Heart right ventricle (tissue), 16 donors: ENCODE results near the gene UPF2. TPM values are rescaled to one million over a fixed set of nuclear protein-coding genes. Genes with fewer than 3 reads are reported as not detected.
A peak's percentile ranks its signal among the peaks of the same experiment; 100 is the strongest.

Source experiments
- ATAC-seq, 8 donors: fragments of 200-7000 bp; cut with Tn5 transposase; one replicate each; pipeline ENCODE4 v1.9.1; 2020; ENCODE audit warnings: mild to moderate bottlenecking in 8 of 8, moderate library complexity in 8 of 8, moderate number of reproducible peaks in 1 of 8
- DNase-seq, 2 donors: peaks; one replicate each; pipeline ENCODE4 v3.0.0-alpha.2; 2020
- H3K27ac ChIP-seq, 10 donors: fragments of 200-600 bp; sonication (generic) in 2 of 10; one replicate each; pipeline versions ENCODE4 v1.5.0 to v1.8.0; 2020 to 2022; ENCODE audit warnings: mild to moderate bottlenecking in 3 of 10
- H3K27me3 ChIP-seq, 7 donors: fragments of 200-600 bp; one replicate each; pipeline ENCODE4 v1.8.0; 2021 to 2022; ENCODE audit warnings: mild to moderate bottlenecking in 2 of 7
- H3K36me3 ChIP-seq, 9 donors: fragments of 200-600 bp; sonication (generic) in 1 of 9; one replicate each; pipeline versions ENCODE4 v1.5.0 to v1.8.0; 2020 to 2022; ENCODE audit warnings: mild to moderate bottlenecking in 2 of 9
- H3K4me1 ChIP-seq, 9 donors: fragments of 200-600 bp; sonication (generic) in 1 of 9; one replicate each; pipeline versions ENCODE4 v1.5.0 to v1.8.0; 2020 to 2022; ENCODE audit warnings: mild to moderate bottlenecking in 4 of 9
- H3K4me3 ChIP-seq, 10 donors: fragments of 200-600 bp; sonication (generic) in 2 of 10; one replicate each; pipeline versions ENCODE4 v1.5.0 to v1.8.0; 2020 to 2022; ENCODE audit warnings: mild to moderate bottlenecking in 7 of 10, moderate library complexity in 2 of 10
- H3K9me3 ChIP-seq, 11 donors: fragments of 200-600 bp in 10 of 11; sonication (generic) in 2 of 11; one replicate each; pipeline versions ENCODE4 v1.5.0 to v1.8.0; 2013 to 2022; ENCODE audit warnings: mild to moderate bottlenecking in 2 of 11, control low read depth in 1 of 11, moderate library complexity in 1 of 11
- CTCF ChIP-seq, 9 donors: fragments of 200-600 bp; sonication (generic) in 2 of 9; IDR thresholded peaks; one replicate each; pipeline versions ENCODE4 v1.5.0 to v1.8.0; 2021 to 2022; ENCODE audit warnings: antibody characterized with exemption in 9 of 9, mild to moderate bottlenecking in 5 of 9, moderate library complexity in 1 of 9
- WGBS, 2 donors: extraction: QIAGEN DNeasy Blood & Tissue Kit; methylation state at CpG; one replicate each; pipeline ENCODE4 v1.1.7; 2013; ENCODE audit warnings: inconsistent platforms in 1 of 2; 5-methylcytosine and 5-hydroxymethylcytosine counted together
- intact Hi-C, 10 donors: fragments of 100-400 bp; cut with DNase I; formaldehyde crosslinking; loops; one replicate each; pipeline versions ENCODE4 v1.11.1 to v1.14.2; 2022
- polyA plus RNA-seq, 2 donors: library from polyadenylated mRNA; stranded (reverse); fragments of 200-250 nt; gene quantifications; one replicate each; pipeline ENCODE4 v1.2.3, GENCODE V29; 2013
- total RNA-seq, 10 donors: library from RNA; stranded (reverse); fragmentation: NEBNext Ultra II Directional in 3 of 10; extraction: Animal tissue kit (Norgen Biotek cat#: 25700) in 3 of 10; gene quantifications; one replicate each; pipeline versions ENCODE4 v1.2.1 to v1.2.4, GENCODE V29; 2021 to 2023
- donor health status: Arrhythmogenic right ventricular cardiomyopathy.
- donor health status: ischemic (EF 13 %, LVEDD 7.1; RV severe dilation, severe dysfunction).
- donor health status: healthy with polysubstance abuse.
- donor health status: DM: no; HTN: yes; CAD: no.
- donor health status: DM: no; HTN: no; CAD: no.
- donor health status: ischemic (EF 25% LVEDD 6.9; RV normal size, moderate dysfunction).
- donor health status: ischemic (EF 25% LVEDD 5.7; RV mildly dilated, moderate dysfunction).
- donor health status: healthy.
- donor health status: DM: yes; HTN: yes; CAD: no.
- donor health status: Ischemic cardiomyopathy.
- donor health status: ischemic (EF 35%, LVEDD 5.7; RV mildly dilated, moderate dysfunction).
- donor health status: nonischemic (EF 11% LVEDD 7.7; RV severe dilation, severe dysfunction).
- donor health status: DM: yes; HTN: yes; CAD: no.
- donor health status: PGD.
- donor health status: ischemic (EF 29% LVEDD 5.4; RV normal size, mild dysfunction).
- donor health status: nonischemic (EF 23%, LVEDD 6.1; RV moderate dilation, normal function).

UPF2 gene
- total and polyA plus RNA-seq, 12 donors = 7.9 to 20.2 (median 15.3) TPM

- DNase-seq (no peak), ATAC-seq (no peak)
- no peak overlapping the region for H3K4me3 ChIP-seq
- 90 to 96% methylated on average over 18 to 19 of the region's 19 CpGs for WGBS, 2 donors
- TF ChIP-seq CTCF (IDR thresholded peaks at IDR 0.05) = no peak
- no peaks in the 10 kb centered on the region for H3K9me3 ChIP-seq
- H3K36me3 ChIP-seq = no peaks in the 10 kb centered on the region
- intact Hi-C loops = no loop called here
- H3K27me3 ChIP-seq = no peaks in the 10 kb centered on the region
- H3K27ac ChIP-seq = no peak overlapping the region
- H3K4me1 ChIP-seq = peaks cover 11 to 26% (median 20%) of the 10 kb centered on the region in 9 donors
These were observed 165.6 kb downstream of the UPF2 start for GRCh38 chr10:11876805-11877590.

GRCh38 chr10:11876324-11876723 is 166.3 kb downstream of the UPF2 start:
- TF ChIP-seq CTCF (IDR thresholded peaks at IDR 0.05) = no peak
- H3K4me3 ChIP-seq = no peak overlapping the region
- H3K27ac ChIP-seq = peak overlapping the region in 6 of 10 donors; percentile 25 to 53 (median 30)
- H3K4me1 ChIP-seq = peaks cover 11 to 33% (median 27%) of the 10 kb centered on the region in 9 donors
- H3K9me3 ChIP-seq = no peaks in the 10 kb centered on the region
- no peak for ATAC-seq
- H3K36me3 ChIP-seq = no peaks in the 10 kb centered on the region
- 94 to 95% methylated on average over 4 to 6 of the region's 6 CpGs for WGBS, 2 donors
- H3K27me3 ChIP-seq = no peaks in the 10 kb centered on the region
- DNase-seq = no peak
- intact Hi-C loops = no loop called here

GRCh38 chr10:11875494-11876281 is 166.9 kb downstream of the UPF2 start:
- Histone ChIP-seq H3K36me3 (no peaks in the 10 kb centered on the region), H3K4me3 (no peak overlapping the region), H3K9me3 (no peaks in the 10 kb centered on the region), H3K27me3 (no peaks in the 10 kb centered on the region), H3K27ac (peak overlapping the region in 6 of 10 donors; percentile 25 to 55 (median 40)), H3K4me1 (peaks cover 11 to 38% (median 30%) of the 10 kb centered on the region in 9 donors)
- no peak for TF ChIP-seq CTCF (IDR thresholded peaks at IDR 0.05)
- intact Hi-C loops = no loop called here
- WGBS, 2 donors = 50 to 56% methylated on average over 17 of the region's 17 CpGs
- ATAC-seq = peak; percentile 82 to 94 (median 88)
- peak; percentile 72 to 73 for DNase-seq
